NCI-H510A (cell line): Measurements from ENCODE around the gene GRM8.
"Not testable (repeated sequence)": the region's sequence is repeated elsewhere in the genome, so short reads cannot be mapped to it uniquely, and the experiment has no call there.

Experiments used
- DNase-seq: peaks from one replicate; lab custom pipeline; 2025; lab: John Stamatoyannopoulos, UW

Gene GRM8

GRCh38 chr7:126718419-126718818, 534.3 kb downstream of the GRM8 start:
- DNase-seq: no peak

- DNase-seq: no peak
Measured at GRCh38 chr7:126716321-126716720, 536.4 kb downstream of the GRM8 start.

- DNase-seq: no peak
Measured at GRCh38 chr7:126715076-126715475, 537.7 kb downstream of the GRM8 start.

GRCh38 chr7:126702242-126703016, 550.3 kb downstream of the GRM8 start:
- DNase-seq: no peak

GRCh38 chr7:126700807-126701604, 551.7 kb downstream of the GRM8 start:
- peak; percentile 59 for DNase-seq

GRCh38 chr7:126699707-126700106, 553.0 kb downstream of the GRM8 start:
- no peak for DNase-seq

- DNase-seq: no peak
Measured at GRCh38 chr7:126698909-126699308, 553.8 kb downstream of the GRM8 start.

GRCh38 chr7:126698446-126698845, 554.3 kb downstream of the GRM8 start:
- no peak for DNase-seq

GRCh38 chr7:126696256-126697038, 556.3 kb downstream of the GRM8 start:
- no peak for DNase-seq

GRCh38 chr7:126690848-126691751, 561.6 kb downstream of the GRM8 start:
- DNase-seq: no peak

- DNase-seq: no peak
Measured at GRCh38 chr7:126690104-126690503, 562.6 kb downstream of the GRM8 start.

- no peak for DNase-seq
Measured at GRCh38 chr7:126689037-126689436, 563.7 kb downstream of the GRM8 start.

GRCh38 chr7:126686474-126686873, 566.3 kb downstream of the GRM8 start:
- DNase-seq: no peak

GRCh38 chr7:126685596-126685995, 567.1 kb downstream of the GRM8 start:
- DNase-seq: no peak

- DNase-seq: no peak
Measured at GRCh38 chr7:126685018-126685573, 567.6 kb downstream of the GRM8 start.

GRCh38 chr7:126682176-126682575, 570.6 kb downstream of the GRM8 start:
- DNase-seq: no peak

GRCh38 chr7:126668762-126669161, 584.0 kb downstream of the GRM8 start:
- DNase-seq: not testable (repeated sequence)

- no peak for DNase-seq
Measured at GRCh38 chr7:126668367-126668752, 584.4 kb downstream of the GRM8 start.

GRCh38 chr7:126667742-126668366, 584.9 kb downstream of the GRM8 start:
- DNase-seq: no peak

GRCh38 chr7:126662856-126663255, 589.9 kb downstream of the GRM8 start:
- DNase-seq: no peak

- no peak for DNase-seq
Measured at GRCh38 chr7:126659124-126659523, 593.6 kb downstream of the GRM8 start.
